Activated CD8-positive, alpha-beta T cell treated with anti-CD3 and anti-CD28 coated beads for 36 hours (primary cell): ENCODE measurements around the gene SFXN5. TPM values are rescaled to one million over a fixed set of nuclear protein-coding genes. Genes with fewer than 3 reads are reported as not detected.

Source experiments
- ATAC-seq: fragments of 200-7000 bp; cut with Tn5 transposase; one replicate; pipeline ENCODE4 v1.10.0; 2021; ENCODE audit warnings: mild to moderate bottlenecking, moderate library complexity
- CTCF ChIA-PET: fragments of 350-600 bp; sonication (Branson Sonifier 250); formaldehyde crosslinking; loops from one replicate; lab custom pipeline; 2021; ENCODE audit warnings: antibody characterized with exemption; lab: Charles Lee
- POLR2A ChIA-PET: fragments of 350-600 bp; sonication (Branson Sonifier 250); formaldehyde crosslinking; loops from one replicate; lab custom pipeline; 2021; ENCODE audit warnings: antibody characterized with exemption; lab: Charles Lee
- DNase-seq: peaks from one replicate; pipeline ENCODE4 v3.0.0-alpha.2; 2020
- H3K27ac Mint-ChIP-seq: one replicate; pipeline ENCODE4 v1.8.0; 2021; ENCODE audit warnings: mild to moderate bottlenecking, mixed read lengths
- H3K27me3 Mint-ChIP-seq: one replicate; pipeline ENCODE4 v1.8.0; 2021; ENCODE audit warnings: mixed read lengths
- H3K36me3 Mint-ChIP-seq: one replicate; pipeline ENCODE4 v1.8.0; 2021; ENCODE audit warnings: low read depth, mixed read lengths
- H3K4me1 Mint-ChIP-seq: one replicate; pipeline ENCODE4 v1.8.0; 2021; ENCODE audit warnings: low read depth, mixed read lengths
- H3K4me3 Mint-ChIP-seq: one replicate; pipeline ENCODE4 v1.8.0; 2021; ENCODE audit warnings: mild to moderate bottlenecking, moderate library complexity, mixed read lengths
- H3K9me3 Mint-ChIP-seq: one replicate; pipeline ENCODE4 v1.8.0; 2021; ENCODE audit warnings: mixed read lengths
- intact Hi-C: fragments of 100-400 bp; cut with micrococcal nuclease; formaldehyde crosslinking; loops from one replicate; pipeline ENCODE4 v1.10.0; 2022
- total RNA-seq, 2 experiments: library from RNA; stranded (reverse); gene quantifications; one replicate each; pipeline ENCODE4 v1.2.3, GENCODE V29; 2021
- TF ChIP-seq, protein P1 (sequence below): fragments of 200-600 bp; IDR thresholded peaks from one replicate; pipeline ENCODE4 v1.8.0; 2022; ENCODE audit warnings: antibody characterized with exemption, mild to moderate bottlenecking

SFXN5 gene
- total RNA-seq, 2 experiments from 2014 or later = 7.4 to 9.6 TPM

DNA sequence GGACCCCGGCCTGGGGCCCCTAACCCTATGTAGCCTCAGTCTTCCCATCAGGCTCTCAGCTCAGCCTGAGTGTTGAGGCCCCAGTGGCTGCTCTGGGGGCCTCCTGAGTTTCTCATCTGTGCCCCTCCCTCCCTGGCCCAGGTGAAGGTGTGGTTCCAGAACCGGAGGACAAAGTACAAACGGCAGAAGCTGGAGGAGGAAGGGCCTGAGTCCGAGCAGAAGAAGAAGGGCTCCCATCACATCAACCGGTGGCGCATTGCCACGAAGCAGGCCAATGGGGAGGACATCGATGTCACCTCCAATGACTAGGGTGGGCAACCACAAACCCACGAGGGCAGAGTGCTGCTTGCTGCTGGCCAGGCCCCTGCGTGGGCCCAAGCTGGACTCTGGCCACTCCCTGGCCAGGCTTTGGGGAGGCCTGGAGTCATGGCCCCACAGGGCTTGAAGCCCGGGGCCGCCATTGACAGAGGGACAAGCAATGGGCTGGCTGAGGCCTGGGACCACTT lies 137.8 kb downstream of the SFXN5 start:
- Mint-ChIP-seq H3K27ac (no peak overlapping the region), H3K27me3 (peaks cover 5% of the 10 kb centered on the region), H3K4me1 (no peaks in the 10 kb centered on the region), H3K9me3 (no peaks in the 10 kb centered on the region), H3K4me3 (no peak overlapping the region), H3K36me3 (no peaks in the 10 kb centered on the region)
- ATAC-seq = no peak
- ChIA-PET POLR2A (no interaction called here), CTCF (interaction anchor here (2.0 to 3.8 kb wide), 3 partner anchors 7 to 40 kb away, joined by 4 to 18 read pairs (median 7); no protein-coding TSS in a partner anchor)
- TF ChIP-seq, protein P1, sequence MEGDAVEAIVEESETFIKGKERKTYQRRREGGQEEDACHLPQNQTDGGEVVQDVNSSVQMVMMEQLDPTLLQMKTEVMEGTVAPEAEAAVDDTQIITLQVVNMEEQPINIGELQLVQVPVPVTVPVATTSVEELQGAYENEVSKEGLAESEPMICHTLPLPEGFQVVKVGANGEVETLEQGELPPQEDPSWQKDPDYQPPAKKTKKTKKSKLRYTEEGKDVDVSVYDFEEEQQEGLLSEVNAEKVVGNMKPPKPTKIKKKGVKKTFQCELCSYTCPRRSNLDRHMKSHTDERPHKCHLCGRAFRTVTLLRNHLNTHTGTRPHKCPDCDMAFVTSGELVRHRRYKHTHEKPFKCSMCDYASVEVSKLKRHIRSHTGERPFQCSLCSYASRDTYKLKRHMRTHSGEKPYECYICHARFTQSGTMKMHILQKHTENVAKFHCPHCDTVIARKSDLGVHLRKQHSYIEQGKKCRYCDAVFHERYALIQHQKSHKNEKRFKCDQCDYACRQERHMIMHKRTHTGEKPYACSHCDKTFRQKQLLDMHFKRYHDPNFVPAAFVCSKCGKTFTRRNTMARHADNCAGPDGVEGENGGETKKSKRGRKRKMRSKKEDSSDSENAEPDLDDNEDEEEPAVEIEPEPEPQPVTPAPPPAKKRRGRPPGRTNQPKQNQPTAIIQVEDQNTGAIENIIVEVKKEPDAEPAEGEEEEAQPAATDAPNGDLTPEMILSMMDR = no peak
- no peak for DNase-seq
- intact Hi-C loops = no loop called here

DNA sequence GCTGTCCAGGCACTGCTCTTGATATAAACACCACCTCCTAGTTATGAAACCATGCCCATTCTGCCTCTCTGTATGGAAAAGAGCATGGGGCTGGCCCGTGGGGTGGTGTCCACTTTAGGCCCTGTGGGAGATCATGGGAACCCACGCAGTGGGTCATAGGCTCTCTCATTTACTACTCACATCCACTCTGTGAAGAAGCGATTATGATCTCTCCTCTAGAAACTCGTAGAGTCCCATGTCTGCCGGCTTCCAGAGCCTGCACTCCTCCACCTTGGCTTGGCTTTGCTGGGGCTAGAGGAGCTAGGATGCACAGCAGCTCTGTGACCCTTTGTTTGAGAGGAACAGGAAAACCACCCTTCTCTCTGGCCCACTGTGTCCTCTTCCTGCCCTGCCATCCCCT lies 138.3 kb downstream of the SFXN5 start:
- no peaks in the 10 kb centered on the region for H3K36me3 Mint-ChIP-seq
- CTCF ChIA-PET = interaction anchor here (2.5 to 3.8 kb wide), 2 partner anchors 38 to 40 kb away, joined by 7 to 18 read pairs; no protein-coding TSS in a partner anchor
- POLR2A ChIA-PET = no interaction called here
- H3K4me1 Mint-ChIP-seq = no peaks in the 10 kb centered on the region
- H3K27me3 Mint-ChIP-seq = peaks cover 5% of the 10 kb centered on the region
- H3K27ac Mint-ChIP-seq = no peak overlapping the region
- DNase-seq = no peak
- TF ChIP-seq, protein P1 = no peak
- intact Hi-C loops = no loop called here
- no peaks in the 10 kb centered on the region for H3K9me3 Mint-ChIP-seq
- no peak for ATAC-seq
- H3K4me3 Mint-ChIP-seq = no peak overlapping the region

DNA sequence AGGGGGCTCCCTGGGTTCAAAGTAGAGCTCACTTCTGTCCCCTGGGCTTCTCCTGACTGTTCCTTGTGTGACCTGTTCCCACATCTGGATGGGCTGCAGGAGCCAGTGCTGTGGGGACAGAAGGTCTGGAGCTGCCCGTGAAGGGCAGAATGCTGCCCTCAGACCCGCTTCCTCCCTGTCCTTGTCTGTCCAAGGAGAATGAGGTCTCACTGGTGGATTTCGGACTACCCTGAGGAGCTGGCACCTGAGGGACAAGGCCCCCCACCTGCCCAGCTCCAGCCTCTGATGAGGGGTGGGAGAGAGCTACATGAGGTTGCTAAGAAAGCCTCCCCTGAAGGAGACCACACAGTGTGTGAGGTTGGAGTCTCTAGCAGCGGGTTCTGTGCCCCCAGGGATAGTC lies 138.7 kb downstream of the SFXN5 start:
- intact Hi-C loops = no loop called here
- H3K27me3 Mint-ChIP-seq = peaks cover 5% of the 10 kb centered on the region
- H3K27ac Mint-ChIP-seq = no peak overlapping the region
- no peaks in the 10 kb centered on the region for H3K36me3 Mint-ChIP-seq
- TF ChIP-seq, protein P1 = no peak
- ChIA-PET POLR2A (no interaction called here), CTCF (interaction anchor here (1.1 to 3.8 kb wide), 2 partner anchors 40 to 45 kb away, joined by 3 to 18 read pairs; no protein-coding TSS in a partner anchor)
- H3K4me3 Mint-ChIP-seq = no peak overlapping the region
- H3K9me3 Mint-ChIP-seq = no peaks in the 10 kb centered on the region
- DNase-seq = no peak
- ATAC-seq = no peak
- H3K4me1 Mint-ChIP-seq = no peaks in the 10 kb centered on the region

DNA sequence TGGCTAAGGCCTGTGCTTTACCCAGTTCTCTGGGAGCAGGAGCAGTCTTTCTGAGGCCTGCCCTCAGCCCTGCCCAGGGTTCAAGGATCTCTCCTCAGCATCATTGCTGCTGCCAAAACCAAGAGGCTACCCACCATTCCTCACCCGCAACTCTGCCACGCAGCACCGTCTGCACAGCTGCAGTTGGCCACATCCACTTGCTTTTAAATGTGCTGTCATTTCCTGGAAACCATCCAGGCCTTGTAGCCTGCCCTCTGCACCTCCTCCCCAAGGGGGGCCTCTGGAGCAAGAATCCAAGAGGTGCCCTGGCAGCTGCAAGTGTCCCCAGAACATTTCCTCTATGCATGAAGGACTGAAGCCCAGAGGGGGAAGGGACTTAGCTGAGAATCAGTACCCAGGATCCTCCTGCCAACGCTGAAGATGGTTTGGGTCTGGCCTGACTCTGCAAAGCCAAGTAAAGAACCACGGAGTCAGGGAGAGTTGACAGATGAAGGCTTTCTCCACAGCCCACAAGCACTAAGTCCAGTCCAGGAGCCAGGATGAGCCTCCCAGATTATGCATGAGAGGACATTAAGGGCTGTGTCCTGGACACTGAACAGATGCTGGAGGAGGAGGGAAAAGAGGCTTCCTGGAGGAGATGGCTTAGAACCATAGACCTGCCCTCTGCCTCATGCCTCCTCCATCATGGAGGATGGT lies 139.3 kb downstream of the SFXN5 start:
- H3K27ac Mint-ChIP-seq = no peak overlapping the region
- peak; percentile 34 for DNase-seq
- no peaks in the 10 kb centered on the region for H3K4me1 Mint-ChIP-seq
- no peaks in the 10 kb centered on the region for H3K36me3 Mint-ChIP-seq
- intact Hi-C loops = no loop called here
- TF ChIP-seq, protein P1 = no peak
- POLR2A ChIA-PET = no interaction called here
- H3K4me3 Mint-ChIP-seq = no peak overlapping the region
- CTCF ChIA-PET = interaction anchor here (1.1 to 3.8 kb wide), 2 partner anchors 39 to 44 kb away, joined by 3 to 18 read pairs; no protein-coding TSS in a partner anchor
- ATAC-seq = peak; percentile 50
- peaks cover 5% of the 10 kb centered on the region for H3K27me3 Mint-ChIP-seq
- no peaks in the 10 kb centered on the region for H3K9me3 Mint-ChIP-seq
